Stimulated activated CD8-positive, alpha-beta memory T cell treated with anti-CD3 and anti-CD28 coated beads, Interleukin-7, amount 100 ng/mL, for 24 hours (primary cell): ENCODE data around the gene ECM1.
A peak's percentile ranks its signal among the peaks of the same experiment; 100 is the strongest.

Experiments
- DNase-seq: peaks from one replicate; pipeline ENCODE4 v3.0.0-alpha.2; 2020; ENCODE audit warnings: low read depth

ECM1 gene

GRCh38 chr1:150512846-150513245 is 4.9 kb downstream of the ECM1 start:
- no peak for DNase-seq

- no peak for DNase-seq
Measured at GRCh38 chr1:150513351-150513791, 5.5 kb downstream of the ECM1 start.

GRCh38 chr1:150514260-150514659 is 6.4 kb downstream of the ECM1 start:
- no peak for DNase-seq

GRCh38 chr1:150514913-150515327 is 7.0 kb downstream of the ECM1 start:
- no peak for DNase-seq

- DNase-seq, result peak; percentile 75
Measured at GRCh38 chr1:150515328-150516049, 7.6 kb downstream of the ECM1 start, which contains the start of gene FALEC. Gene FALEC (plus strand): TSS chr1:150515752.

- DNase-seq, result no peak
Measured at GRCh38 chr1:150516050-150516591, 8.2 kb downstream of the ECM1 start.

GRCh38 chr1:150516616-150517015 is 8.7 kb downstream of the ECM1 start:
- no peak for DNase-seq

- DNase-seq, result no peak
Measured at GRCh38 chr1:150521196-150521968, 13.5 kb downstream of the ECM1 start.

GRCh38 chr1:150525348-150525747 is 17.4 kb downstream of the ECM1 start:
- no peak for DNase-seq

- DNase-seq, result no peak
Measured at GRCh38 chr1:150528196-150528595, 20.3 kb downstream of the ECM1 start.

- DNase-seq, result no peak
Measured at GRCh38 chr1:150529017-150529416, 21.1 kb downstream of the ECM1 start.

GRCh38 chr1:150530491-150531159 is 22.7 kb downstream of the ECM1 start:
- DNase-seq, result no peak

- DNase-seq, result no peak
Measured at GRCh38 chr1:150532860-150533259, 25.0 kb downstream of the ECM1 start.

- DNase-seq, result no peak
Measured at GRCh38 chr1:150534002-150534401, 26.1 kb downstream of the ECM1 start.

GRCh38 chr1:150535511-150536287 is 27.8 kb downstream of the ECM1 start:
- no peak for DNase-seq

- DNase-seq, result no peak
Measured at GRCh38 chr1:150536836-150537731, 29.2 kb downstream of the ECM1 start.

- no peak for DNase-seq
Measured at GRCh38 chr1:150537732-150538684, 30.1 kb downstream of the ECM1 start.

GRCh38 chr1:150543500-150544143 is 35.7 kb downstream of the ECM1 start:
- no peak for DNase-seq

GRCh38 chr1:150544204-150544603 is 36.3 kb downstream of the ECM1 start:
- no peak for DNase-seq
